HFFc6 (cell line): ENCODE measurements around the gene SPACA1. TPM values are rescaled to one million over a fixed set of nuclear protein-coding genes. Genes with fewer than 3 reads are reported as not detected.
A peak's percentile ranks its signal among the peaks of the same experiment; 100 is the strongest.

ENCODE experiments used
- DNase-seq: peaks from one replicate; pipeline ENCODE4 v3.0.0-alpha.2; 2018
- H3K27ac Mint-ChIP-seq: 2 replicates; pipeline ENCODE4 v1.8.0; 2020; ENCODE audit warnings: mild to moderate bottlenecking, mixed read lengths
- H3K27me3 Mint-ChIP-seq: 2 replicates; pipeline ENCODE4 v1.8.0; 2021; ENCODE audit warnings: mild to moderate bottlenecking, moderate library complexity, mixed read lengths; ENCODE audit not compliant: insufficient read depth
- H3K36me3 Mint-ChIP-seq: 2 replicates; pipeline ENCODE4 v1.8.0; 2021; ENCODE audit warnings: low read depth, mixed read lengths
- H3K4me1 Mint-ChIP-seq: 2 replicates; pipeline ENCODE4 v1.8.0; 2020; ENCODE audit warnings: low read depth, mixed read lengths
- H3K4me3 Mint-ChIP-seq: 2 replicates; pipeline ENCODE4 v1.8.0; 2020; ENCODE audit warnings: mild to moderate bottlenecking, moderate library complexity, mixed read lengths
- H3K9me3 Mint-ChIP-seq: 2 replicates; pipeline ENCODE4 v1.8.0; 2020; ENCODE audit warnings: mild to moderate bottlenecking, mixed read lengths
- total RNA-seq, 6 experiments: library from RNA; stranded (reverse); fragmentation: NEBNext Ultra II Directional; extraction: Animal tissue kit (Norgen Biotek cat#: 25700); gene quantifications; 2 replicates in 1 of 6; 3 replicates in 5 of 6; pipeline ENCODE4 v1.2.3, GENCODE V29; 2021
- TF ChIP-seq, protein P1 (sequence below): fragments of 200-600 bp; sonication (generic); IDR thresholded peaks from 2 replicates; pipeline ENCODE4 v1.5.0; 2021; ENCODE audit warnings: antibody characterized with exemption, mild to moderate bottlenecking

SPACA1 gene
- total RNA-seq, 6 experiments from 2014 or later = not detected

DNA sequence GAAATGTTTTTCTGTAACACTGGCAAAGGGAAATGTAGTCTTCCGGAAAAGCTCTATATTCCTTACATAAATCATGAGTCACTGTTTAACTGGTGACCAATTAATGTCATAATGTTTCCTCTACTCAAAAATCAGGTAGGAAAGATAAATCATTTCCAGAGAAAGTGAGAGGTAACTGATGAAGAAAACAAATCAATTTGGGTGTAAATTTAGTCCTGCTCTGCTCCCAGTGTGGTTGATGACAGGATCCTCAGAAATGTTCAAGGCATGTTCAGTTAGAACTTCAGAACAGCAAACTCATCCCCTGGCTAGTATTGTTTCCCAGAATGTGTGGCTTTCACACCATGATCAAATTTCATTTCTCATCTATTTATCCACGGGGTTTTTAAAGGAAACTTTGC lies 38.8 kb upstream of the SPACA1 start:
- Mint-ChIP-seq H3K9me3 (no peaks in the 10 kb centered on the region), H3K27me3 (no peaks in the 10 kb centered on the region; the same call in 1 of the 2 replicates), H3K4me3 (peak overlapping the region; percentile 47; the same call in 1 of the 2 replicates), H3K27ac (peak overlapping the region; percentile 30; the same call in 1 of the 2 replicates), H3K4me1 (peaks cover 16% of the 10 kb centered on the region), H3K36me3 (no peaks in the 10 kb centered on the region)
- TF ChIP-seq, protein P1, sequence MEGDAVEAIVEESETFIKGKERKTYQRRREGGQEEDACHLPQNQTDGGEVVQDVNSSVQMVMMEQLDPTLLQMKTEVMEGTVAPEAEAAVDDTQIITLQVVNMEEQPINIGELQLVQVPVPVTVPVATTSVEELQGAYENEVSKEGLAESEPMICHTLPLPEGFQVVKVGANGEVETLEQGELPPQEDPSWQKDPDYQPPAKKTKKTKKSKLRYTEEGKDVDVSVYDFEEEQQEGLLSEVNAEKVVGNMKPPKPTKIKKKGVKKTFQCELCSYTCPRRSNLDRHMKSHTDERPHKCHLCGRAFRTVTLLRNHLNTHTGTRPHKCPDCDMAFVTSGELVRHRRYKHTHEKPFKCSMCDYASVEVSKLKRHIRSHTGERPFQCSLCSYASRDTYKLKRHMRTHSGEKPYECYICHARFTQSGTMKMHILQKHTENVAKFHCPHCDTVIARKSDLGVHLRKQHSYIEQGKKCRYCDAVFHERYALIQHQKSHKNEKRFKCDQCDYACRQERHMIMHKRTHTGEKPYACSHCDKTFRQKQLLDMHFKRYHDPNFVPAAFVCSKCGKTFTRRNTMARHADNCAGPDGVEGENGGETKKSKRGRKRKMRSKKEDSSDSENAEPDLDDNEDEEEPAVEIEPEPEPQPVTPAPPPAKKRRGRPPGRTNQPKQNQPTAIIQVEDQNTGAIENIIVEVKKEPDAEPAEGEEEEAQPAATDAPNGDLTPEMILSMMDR = no peak
- no peak for DNase-seq

DNA sequence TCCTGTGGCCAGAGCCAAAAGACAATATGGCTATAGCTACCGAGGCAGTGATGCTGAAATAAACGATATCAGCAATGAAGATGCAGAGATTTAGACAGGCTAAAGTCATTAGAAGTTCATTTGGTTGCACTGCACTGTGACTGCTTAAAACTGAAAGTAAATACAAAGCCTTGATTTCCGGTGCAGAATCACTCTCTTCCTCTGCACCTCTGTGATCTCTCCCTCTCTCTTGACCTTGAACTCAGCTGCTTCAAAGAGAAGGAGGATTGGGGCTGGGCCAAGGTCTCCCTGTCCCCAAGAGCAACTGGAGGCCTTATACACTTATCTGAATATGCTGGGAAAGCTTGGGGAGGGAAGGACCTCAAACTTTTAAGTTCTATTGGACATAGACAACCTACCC lies 34.6 kb upstream of the SPACA1 start:
- H3K9me3 Mint-ChIP-seq = no peaks in the 10 kb centered on the region
- H3K27ac Mint-ChIP-seq = no peak overlapping the region

DNA sequence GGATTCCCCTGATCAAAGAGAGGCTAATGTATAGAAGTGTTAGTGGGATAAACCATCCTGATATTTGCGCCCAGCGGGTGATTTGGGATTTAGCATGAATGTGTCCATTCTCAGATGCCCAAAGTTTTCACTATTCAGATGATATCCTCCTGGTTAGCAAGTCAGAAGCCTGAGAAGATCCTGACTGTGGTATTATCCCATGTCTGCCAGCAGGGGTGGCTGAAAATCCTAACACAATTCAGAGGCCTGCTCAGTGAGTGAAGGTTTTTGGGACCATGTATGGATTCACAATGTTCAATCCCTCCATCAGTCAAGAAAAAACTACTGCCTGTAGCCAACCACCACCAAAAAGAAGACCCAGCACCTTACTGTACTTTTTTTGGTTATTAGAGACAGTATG lies 34.1 kb upstream of the SPACA1 start:
- Mint-ChIP-seq H3K27ac (no peak overlapping the region), H3K4me3 (no peak overlapping the region), H3K36me3 (no peaks in the 10 kb centered on the region), H3K4me1 (peaks cover 9% of the 10 kb centered on the region), H3K27me3 (no peaks in the 10 kb centered on the region), H3K9me3 (no peaks in the 10 kb centered on the region)
- no peak for DNase-seq
- TF ChIP-seq, protein P1 = peak; percentile 33; the same call in 1 of the 2 replicates

More for the DNA sequence above, 34.6 kb upstream of the SPACA1 start:
- DNase-seq = no peak
- Mint-ChIP-seq H3K36me3 (no peaks in the 10 kb centered on the region), H3K4me1 (peaks cover 14% of the 10 kb centered on the region), H3K27me3 (no peaks in the 10 kb centered on the region), H3K4me3 (peak overlapping the region; percentile 50)
- TF ChIP-seq, protein P1 = no peak

DNA sequence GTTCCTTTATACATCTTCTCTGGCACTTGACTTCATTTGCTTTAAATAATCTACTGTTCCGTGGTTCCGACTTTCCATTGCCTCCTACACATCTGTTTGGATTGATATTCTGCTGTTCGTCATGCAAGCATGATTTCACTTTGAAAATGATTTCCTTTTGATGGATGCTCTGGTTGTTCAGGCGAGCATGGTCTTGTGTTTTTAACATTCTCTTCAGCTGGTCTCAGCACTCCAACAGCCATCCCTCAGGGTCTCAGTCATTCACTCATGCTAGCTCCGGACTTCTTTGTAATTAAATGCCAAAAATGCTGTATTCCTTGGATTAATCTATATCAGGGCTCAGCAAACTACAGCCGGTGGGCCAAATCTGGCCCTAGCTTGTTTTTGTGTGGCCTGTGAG lies 27.2 kb upstream of the SPACA1 start:
- no peak overlapping the region for H3K4me3 Mint-ChIP-seq
- peaks cover 3% of the 10 kb centered on the region; the same call in 1 of the 2 replicates for H3K9me3 Mint-ChIP-seq
- H3K27me3 Mint-ChIP-seq = no peaks in the 10 kb centered on the region; the same call in 1 of the 2 replicates
- TF ChIP-seq, protein P1 = no peak
- H3K36me3 Mint-ChIP-seq = no peaks in the 10 kb centered on the region
- no peak overlapping the region for H3K27ac Mint-ChIP-seq
- DNase-seq = no peak
- H3K4me1 Mint-ChIP-seq = no peaks in the 10 kb centered on the region

DNA sequence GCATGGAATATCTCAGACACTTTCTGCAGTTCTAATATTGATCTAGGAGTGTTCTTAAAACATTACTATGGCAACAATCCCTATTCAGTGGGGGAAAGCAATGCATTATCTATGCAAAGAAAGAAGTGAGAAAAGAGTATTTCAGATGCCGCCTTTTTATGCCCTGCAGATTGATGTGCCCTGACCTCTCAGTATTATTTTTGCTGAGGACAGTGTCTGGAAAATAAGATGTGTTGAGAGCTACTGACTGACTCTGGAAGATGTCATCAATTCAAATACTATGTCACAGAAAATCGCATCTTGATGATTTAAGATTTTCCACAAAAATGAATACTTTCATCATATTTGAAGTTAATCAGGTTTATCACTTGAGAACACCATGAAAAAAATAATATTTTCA lies 22.9 kb upstream of the SPACA1 start:
- Mint-ChIP-seq H3K27me3 (peaks cover 2% of the 10 kb centered on the region; the same call in 1 of the 2 replicates), H3K27ac (no peak overlapping the region), H3K4me1 (no peaks in the 10 kb centered on the region), H3K4me3 (no peak overlapping the region), H3K36me3 (no peaks in the 10 kb centered on the region), H3K9me3 (peaks cover 23% of the 10 kb centered on the region)
- no peak for DNase-seq
- TF ChIP-seq, protein P1 = no peak

DNA sequence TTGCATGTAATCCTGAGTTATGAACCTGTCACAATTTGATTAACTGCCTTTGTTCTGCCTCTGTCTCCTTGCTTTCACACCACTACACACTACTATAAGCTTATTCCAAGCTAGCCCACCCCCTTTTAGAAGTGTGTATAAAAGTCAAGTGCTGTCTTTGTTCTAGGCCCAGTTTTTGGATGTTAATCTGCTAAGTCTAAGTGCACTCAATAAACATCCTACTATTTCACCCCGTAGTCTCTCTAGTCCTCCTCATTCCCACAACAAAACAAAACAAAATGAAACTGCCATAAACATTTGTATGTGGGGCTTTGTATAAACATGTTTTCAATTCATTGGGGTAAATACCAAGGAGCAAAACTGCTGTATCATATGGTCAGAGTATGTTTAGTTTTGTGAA lies 16.1 kb upstream of the SPACA1 start:
- H3K27me3 Mint-ChIP-seq = 0 out of 2 replicates have a peak, but pooled peaks cover 2% of the 10 kb centered on the region
- H3K4me1 Mint-ChIP-seq = no peaks in the 10 kb centered on the region
- TF ChIP-seq, protein P1 = no peak
- no peak overlapping the region for H3K27ac Mint-ChIP-seq
- DNase-seq = no peak
- H3K9me3 Mint-ChIP-seq = peaks cover 37% of the 10 kb centered on the region
- no peaks in the 10 kb centered on the region for H3K36me3 Mint-ChIP-seq
- no peak overlapping the region for H3K4me3 Mint-ChIP-seq
